ENCODE measurements around the gene GAK. TPM values are rescaled to one million over a fixed set of nuclear protein-coding genes. Genes with fewer than 3 reads are reported as not detected.

Gene GAK
- total and polyA plus RNA-seq, 2 of the 13 experiments (the other 11 are each of a cell fraction or from before 2014, with no cell fraction given), result 17.5 to 44.3 TPM

- TF ChIP-seq ZNF503 (CRISPR knock-in tag; IDR thresholded peaks at IDR 0.05) (no peak), CSRNP1 (CRISPR knock-in tag; IDR thresholded peaks at IDR 0.05) (peak; percentile 48; the same call in 1 of the 2 replicates), BRF2 (CRISPR knock-in tag; IDR thresholded peaks at IDR 0.05) (peak; percentile 78), ZBTB46 (CRISPR knock-in tag; IDR thresholded peaks at IDR 0.05; ENCODE audit: borderline replicate concordance) (no peak), NONO (IDR thresholded peaks at IDR 0.05) (no peak), NONO (CRISPR knock-in tag; conservative IDR thresholded peaks at IDR 0.05) (peak; percentile 89), CHCHD3 (CRISPR knock-in tag; IDR thresholded peaks at IDR 0.05) (peak; percentile 69; the same call in 1 of the 2 replicates), NFE2L1 (CRISPR knock-in tag; IDR thresholded peaks at IDR 0.05; ENCODE audit: borderline replicate concordance) (no peak), SMARCE1 (IDR thresholded peaks at IDR 0.05; ENCODE audit: borderline replicate concordance) (no peak), ZXDC (CRISPR knock-in tag; IDR thresholded peaks at IDR 0.05) (no peak), HMG20A (CRISPR knock-in tag; IDR thresholded peaks at IDR 0.05; ENCODE audit: borderline replicate concordance) (no peak), ZNF431 (CRISPR knock-in tag; IDR thresholded peaks at IDR 0.05; ENCODE audit: borderline replicate concordance, low read depth) (no peak), MED1 (CRISPR knock-in tag; IDR thresholded peaks at IDR 0.05) (peak; percentile 61), BHLHE40 (IDR thresholded peaks at IDR 0.05; ENCODE audit: low read length) (peak; percentile 60; the same call in 1 of the 2 replicates), MAFF (IDR thresholded peaks at IDR 0.05; ENCODE audit: low read depth, low read length) (no peak), ZNF619 (CRISPR knock-in tag; IDR thresholded peaks at IDR 0.05) (no peak; the same call in 1 of the 2 replicates), ZNF580 (CRISPR knock-in tag; IDR thresholded peaks at IDR 0.05; ENCODE audit: borderline replicate concordance, low read depth) (peak; percentile 75; the same call in 1 of the 2 replicates), ZNF441 (CRISPR knock-in tag; IDR thresholded peaks at IDR 0.05; ENCODE audit: borderline replicate concordance) (no peak)
Observed at GRCh38 chr4:931960-932712, at the start of gene GAK, which contains the start of gene TMEM175 (continued).
